Measurements from ENCODE around the gene KIF16B.
A peak's percentile ranks its signal among the peaks of the same experiment; 100 is the strongest.
"Not testable (repeated sequence)": the region's sequence is repeated elsewhere in the genome, so short reads cannot be mapped to it uniquely, and the experiment has no call there.

The KIF16B gene

DNA sequence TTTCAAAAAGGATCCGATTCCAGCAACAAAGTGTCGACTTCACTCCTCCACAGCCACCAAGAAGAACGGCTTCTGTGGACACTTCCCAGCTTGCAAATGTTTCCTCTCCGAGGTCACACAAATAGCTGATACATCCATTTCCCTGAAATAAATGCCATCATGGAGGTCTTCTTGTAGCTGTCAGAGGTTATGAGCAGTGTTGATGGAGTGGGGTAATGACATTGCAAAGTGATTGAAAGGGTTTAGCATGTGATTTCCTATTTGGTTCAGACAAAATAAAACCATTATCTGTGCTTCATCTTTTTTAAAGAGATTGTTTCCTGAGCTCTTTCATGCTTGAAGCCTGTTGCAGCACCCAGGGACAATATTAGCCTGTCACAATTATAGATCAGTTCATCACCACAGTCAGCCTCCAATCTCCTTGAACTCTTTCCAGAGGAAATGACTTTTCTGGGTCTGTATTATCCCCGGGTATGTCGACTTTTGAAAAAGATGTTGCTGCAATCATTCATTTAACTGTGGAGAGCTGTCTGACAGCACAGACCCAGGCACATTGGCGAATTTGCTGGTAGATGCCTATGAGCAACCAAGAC, 16.9 kb upstream of the KIF16B start:
- DNase-seq (ENCODE audit: low read depth in 4 of 4, low spot score in 1 of 4), result no peak

DNA sequence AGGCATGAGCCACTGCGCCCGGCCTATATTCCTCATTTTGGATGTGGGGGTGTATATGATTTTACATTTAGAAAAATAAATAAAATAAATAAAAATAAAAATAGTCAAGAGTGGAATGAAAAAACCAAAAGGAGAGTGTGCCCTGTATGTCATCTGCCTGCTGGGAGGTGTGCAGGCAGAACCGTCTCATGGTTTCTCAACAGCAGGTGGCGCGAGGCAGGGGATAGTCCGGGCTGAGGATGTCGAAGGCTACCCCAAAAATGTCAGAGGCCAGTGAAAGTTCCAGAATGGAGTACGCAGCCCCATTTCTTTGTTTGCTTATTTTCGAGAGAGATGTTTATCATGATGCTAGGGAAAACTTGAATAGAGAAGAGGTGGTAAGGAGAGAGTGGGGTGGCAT, 16.4 kb upstream of the KIF16B start:
- no peak for DNase-seq (ENCODE audit: low read depth in 4 of 4, low spot score in 1 of 4)

DNA sequence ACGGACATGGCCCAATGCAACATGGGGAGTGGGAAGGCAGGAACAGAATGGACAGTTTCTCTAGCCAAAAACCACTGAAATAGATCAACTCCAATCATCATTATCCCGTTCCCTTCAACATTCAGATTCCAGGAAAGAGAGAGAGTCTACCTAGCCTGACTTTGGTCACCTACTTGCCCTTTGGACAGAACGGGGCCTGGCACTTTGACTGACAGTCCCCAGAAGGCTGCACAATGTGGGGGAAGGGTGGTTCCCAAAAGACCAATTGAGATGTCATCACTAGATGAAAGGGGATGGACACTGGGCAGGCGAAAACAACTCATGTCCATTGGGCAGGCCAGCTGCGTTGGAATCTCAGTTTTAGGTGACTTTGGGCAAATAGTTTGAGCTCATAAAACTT, 15.0 kb upstream of the KIF16B start:
- DNase-seq (ENCODE audit: low read depth in 4 of 4, low spot score in 1 of 4), result no peak

DNA sequence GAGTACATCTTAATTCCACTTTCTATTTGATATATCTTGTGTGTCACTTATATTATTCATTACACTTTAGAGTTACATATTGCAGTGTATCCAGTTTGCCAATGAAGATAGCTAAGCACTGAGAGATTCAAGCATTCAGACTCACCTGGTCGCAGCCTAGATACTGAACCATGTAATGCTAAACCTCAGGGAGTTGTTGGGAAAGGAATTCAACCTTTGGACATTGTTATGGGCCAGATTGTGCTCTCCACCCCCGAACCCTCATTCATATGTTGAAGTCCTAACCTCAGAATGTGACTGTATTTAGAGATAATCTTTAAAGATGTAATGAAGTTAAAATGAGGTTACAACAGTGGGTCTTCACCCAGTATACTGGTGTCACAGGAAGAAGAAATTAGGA, 13.8 kb upstream of the KIF16B start:
- DNase-seq (ENCODE audit: low read depth in 4 of 4, low spot score in 1 of 4), result no peak

DNA sequence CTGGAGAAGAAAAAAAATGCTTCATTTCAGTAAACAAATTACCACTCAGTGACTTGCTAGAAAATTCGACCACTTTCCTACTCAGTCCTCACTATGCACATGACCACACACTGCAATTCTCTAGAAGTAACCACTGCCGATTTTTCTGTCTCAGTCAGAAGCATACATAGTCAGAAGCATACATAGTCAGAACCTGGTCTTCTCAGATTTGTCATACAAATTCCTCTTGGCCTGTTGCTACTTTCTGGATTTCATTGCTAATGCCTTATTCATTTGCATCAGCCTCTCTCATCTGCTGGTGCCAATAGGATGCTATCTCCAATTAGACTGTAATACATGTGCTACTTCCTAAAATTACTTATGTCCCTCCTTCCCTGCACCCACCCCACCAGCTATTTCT, 10.2 kb upstream of the KIF16B start:
- DNase-seq (ENCODE audit: low read depth in 4 of 4, low spot score in 1 of 4), result no peak

DNA sequence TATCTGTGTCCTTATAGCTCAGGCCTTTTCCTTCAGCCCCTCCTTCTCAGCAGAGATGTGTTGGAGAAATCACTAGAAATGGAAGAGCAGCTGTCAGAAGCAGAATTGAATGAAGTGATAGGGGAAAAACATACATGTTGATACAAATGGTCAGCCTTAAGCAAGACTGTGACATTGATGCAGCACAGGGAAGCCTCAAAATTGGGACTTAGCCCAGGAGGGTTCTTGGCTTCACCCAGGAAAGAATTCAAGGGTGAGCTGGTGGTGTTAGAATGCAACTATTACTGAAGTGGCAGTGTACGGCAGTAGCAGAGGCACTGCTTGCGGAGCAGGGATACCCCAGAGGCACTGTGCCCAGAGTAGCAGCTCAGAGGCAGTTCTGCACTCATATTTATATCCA, 8.0 kb upstream of the KIF16B start:
- no peak for DNase-seq (ENCODE audit: low read depth in 4 of 4, low spot score in 1 of 4)

DNA sequence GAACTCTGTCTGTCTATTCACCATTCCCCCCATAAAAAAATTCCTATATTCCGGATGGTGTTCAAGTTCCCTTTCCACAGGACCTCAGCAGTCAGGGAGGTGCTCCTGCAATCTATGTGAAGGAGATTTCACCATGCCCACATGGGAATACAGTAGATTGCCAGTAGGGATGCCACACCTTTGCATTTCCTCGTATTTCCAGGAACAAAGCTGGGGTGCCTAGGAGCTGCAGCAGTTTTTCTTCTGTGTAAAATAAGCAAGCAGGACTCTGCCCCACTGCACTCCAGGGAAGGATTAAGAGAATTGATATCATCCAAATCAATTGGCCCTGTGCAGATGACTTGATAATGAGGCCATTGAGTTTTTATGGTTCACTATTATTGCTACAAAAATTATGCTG, 7.4 kb upstream of the KIF16B start:
- no peak for DNase-seq (ENCODE audit: low read depth in 4 of 4, low spot score in 1 of 4)

DNA sequence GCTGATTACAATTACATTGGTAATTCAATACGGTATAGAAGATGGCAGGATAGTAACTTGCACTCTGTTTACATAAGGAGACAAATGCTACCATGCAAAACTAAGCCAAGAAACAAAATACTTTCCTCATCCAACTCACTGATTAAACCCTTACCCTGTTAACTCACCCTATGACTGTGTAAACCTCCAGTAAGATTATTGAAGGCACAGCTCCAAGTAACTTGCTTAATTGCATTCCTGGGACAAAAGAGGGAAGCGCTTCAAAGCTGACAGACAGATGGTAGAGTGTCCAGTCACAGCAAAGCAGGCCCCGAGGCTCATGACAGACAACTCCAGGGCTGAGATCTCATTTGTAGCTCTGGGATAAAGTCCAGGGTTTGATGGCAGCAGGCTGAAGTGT, 6.9 kb upstream of the KIF16B start:
- DNase-seq (ENCODE audit: low read depth in 4 of 4, low spot score in 1 of 4), result no peak

DNA sequence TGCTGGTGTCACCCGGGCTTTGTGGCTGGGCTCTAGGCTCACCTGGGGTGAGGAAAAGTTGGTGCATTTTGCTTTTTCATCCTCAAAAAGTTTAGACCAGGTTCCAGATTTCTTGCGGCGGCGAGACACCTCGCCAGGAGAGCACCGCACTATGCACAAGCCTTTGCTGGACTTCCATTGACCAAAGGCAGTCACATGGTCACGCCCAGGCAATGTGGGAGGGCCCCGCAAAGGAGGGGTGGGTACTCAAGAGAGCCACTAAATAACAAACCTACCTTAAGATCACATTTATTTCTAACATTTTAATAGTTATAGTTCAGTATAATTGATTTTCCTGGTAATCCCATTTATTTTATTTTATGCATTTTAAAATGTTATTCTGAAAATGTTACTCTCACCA, 3.0 kb upstream of the KIF16B start:
- no peak for DNase-seq (ENCODE audit: low read depth in 4 of 4, low spot score in 1 of 4)

DNA sequence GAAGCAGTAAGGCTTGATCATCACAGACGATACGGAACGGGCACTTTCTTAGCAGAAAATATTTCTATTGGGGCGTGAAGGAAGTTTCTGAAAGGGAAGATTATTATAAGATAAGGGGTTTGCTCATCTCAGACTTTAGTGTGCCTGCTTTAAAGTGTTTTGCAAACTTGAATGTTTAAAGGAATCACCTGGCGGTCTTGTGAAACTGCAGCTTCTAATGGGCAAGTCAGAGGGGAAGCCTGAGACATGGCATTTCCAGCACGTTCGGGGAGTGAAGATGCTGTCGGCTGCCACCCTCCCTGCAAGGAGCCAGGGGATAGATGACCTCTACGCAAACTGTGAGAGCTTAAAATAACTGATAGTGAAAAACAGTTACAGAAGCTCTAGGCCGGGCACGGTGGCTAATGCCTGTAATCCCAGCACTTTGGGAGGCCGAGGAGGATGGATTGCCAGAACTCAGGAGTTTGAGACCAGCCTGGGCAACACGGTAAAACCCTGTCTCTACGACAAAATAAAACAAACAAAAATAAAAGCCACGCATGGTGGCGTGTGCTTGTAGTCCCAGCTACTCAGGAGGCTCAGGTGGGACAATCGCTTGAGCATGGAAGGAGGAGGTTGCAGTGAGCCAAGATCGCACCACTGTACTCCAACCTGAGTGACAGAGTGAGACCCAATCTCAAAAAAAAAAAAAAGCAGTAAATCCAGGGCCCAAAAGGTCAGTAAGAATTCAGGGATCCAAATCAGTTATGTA, 2.3 kb upstream of the KIF16B start:
- no peak for DNase-seq (ENCODE audit: low read depth in 4 of 4, low spot score in 1 of 4)

DNA sequence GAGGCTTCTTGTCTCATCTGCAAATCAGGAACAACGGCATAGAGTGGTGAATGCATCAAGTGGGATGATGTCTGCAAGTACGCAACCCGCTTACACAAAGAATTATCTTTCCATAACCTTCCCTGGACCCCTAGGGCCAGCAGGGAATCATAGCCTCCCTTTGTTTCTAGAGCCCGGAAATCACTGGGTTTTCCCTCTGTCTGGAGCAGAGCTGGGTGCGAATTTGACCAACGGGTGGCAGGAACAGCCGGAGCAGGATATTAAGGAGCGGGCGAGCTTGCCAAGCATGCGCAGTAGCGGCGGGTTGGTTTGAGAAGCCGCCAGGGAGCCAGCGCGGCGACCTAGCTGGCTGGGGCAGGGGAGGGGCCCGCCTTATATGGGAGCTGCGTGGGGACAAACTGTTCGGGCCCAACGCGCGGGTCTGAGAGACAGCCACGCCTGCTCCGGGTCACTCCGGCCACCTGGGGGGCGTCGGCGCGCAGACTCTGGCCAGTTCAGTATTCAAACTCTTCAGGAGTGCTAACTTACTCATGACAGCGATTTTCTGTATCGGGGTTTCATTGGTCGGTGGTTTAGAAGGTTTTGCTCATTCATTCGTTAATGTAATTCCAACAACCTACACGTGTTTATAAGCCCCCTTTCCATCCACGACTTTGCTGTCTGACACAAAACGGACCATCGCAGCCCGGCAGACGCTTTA, 1.6 kb upstream of the KIF16B start:
- peak; percentile 45 to 81 (median 71) for DNase-seq (ENCODE audit: low read depth in 4 of 4, low spot score in 1 of 4)

DNA sequence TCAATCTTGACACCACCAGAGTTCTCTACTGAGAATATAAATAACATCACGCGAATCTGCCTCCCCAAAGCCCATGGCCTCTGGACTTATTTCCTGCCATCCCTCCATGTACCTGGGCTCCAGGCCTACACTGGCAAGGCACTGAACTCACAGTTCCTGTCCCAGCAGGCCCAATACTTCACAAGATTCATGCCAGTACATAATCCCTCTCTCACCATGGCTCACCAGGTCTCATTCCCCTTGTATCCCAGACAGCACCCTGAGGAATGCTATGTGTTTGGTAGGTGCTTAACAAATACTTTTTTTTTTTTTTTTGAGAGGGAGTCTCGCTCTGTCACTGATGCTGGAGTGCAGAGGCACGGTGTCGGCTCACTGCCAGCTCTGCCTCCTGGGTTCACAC, 1.9 kb downstream of the KIF16B start:
- DNase-seq (ENCODE audit: low read depth in 4 of 4, low spot score in 1 of 4), result no peak

DNA sequence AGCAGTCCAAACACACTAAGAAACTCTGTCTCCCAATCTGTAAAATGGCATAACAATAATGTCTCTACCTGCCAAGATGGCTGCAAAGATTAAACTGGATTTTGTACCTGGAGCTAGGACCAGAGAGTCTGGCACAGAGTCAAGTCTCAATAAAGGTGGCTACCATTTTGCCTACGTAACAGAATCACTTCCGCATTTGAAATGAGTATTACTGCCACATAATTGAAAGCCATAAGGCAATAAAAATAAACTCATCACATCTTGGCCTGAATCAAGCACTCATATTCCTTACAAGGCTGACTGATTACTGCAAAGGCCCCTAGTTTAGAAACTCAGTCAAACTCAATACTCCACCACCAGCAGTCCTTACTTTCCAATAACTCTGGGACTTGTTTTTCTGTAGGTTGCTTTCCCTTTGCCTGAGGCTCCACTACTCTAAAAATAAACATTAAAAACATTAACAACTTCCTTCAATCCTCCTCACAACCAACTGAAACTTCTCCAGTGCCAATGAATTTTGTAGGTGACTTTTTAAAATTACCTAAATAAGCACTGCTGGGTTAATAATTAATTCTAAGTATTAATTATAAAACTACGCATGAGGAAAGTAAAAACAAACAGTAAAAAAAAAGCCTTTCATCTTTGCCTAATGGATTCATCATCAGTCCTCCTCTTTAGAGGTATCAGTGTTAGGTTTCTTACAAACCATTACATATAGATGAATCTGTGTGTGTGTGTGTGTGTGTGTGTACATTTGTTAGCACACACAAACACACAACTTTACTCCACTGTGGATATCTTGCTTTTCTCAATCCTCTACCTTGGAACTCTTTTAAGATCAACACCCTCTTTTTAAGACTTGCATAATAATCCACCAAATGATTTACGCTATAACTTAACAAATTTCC, 3.7 kb downstream of the KIF16B start:
- no peak for DNase-seq (ENCODE audit: low read depth in 4 of 4, low spot score in 1 of 4)

DNA sequence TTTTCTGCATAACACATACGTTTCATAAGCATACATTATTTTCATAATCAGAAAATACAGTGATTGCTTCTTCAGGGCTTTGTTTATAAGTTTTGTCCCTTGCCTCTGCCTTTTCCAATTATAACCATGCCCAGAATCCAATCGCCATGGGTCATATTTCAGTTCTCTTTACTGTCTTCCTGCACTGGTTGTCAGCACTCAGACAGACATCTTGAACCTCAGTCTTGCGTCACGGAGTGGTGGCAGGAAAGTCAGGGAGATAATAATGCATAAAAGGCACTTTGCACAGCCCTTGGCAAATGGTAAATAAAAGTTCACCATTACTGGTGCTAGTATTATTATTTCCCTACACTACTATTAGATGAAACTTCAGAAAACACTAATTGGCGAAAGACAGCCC, 7.2 kb downstream of the KIF16B start:
- no peak for DNase-seq (ENCODE audit: low read depth in 4 of 4, low spot score in 1 of 4)

DNA sequence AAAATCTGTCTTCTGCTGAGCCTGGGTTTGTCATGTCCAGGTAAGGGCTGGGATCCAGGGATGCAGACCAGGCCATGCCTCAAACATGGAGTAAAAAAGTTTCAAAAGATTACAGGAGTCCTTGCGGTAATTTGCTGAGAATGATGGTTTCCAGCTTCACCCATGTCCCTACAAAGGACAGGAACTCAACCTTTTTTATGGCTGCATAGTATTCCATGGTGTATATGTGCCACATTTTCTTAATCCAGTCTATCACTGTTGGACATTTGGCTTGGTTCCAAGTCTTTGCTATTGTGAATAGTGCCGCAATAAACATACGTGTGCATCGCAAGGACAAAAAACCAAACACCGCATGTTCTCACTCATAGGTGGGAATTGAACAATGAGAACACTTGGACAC, 9.2 kb downstream of the KIF16B start:
- not testable (repeated sequence) for DNase-seq (ENCODE audit: low read depth in 4 of 4, low spot score in 1 of 4)

DNA sequence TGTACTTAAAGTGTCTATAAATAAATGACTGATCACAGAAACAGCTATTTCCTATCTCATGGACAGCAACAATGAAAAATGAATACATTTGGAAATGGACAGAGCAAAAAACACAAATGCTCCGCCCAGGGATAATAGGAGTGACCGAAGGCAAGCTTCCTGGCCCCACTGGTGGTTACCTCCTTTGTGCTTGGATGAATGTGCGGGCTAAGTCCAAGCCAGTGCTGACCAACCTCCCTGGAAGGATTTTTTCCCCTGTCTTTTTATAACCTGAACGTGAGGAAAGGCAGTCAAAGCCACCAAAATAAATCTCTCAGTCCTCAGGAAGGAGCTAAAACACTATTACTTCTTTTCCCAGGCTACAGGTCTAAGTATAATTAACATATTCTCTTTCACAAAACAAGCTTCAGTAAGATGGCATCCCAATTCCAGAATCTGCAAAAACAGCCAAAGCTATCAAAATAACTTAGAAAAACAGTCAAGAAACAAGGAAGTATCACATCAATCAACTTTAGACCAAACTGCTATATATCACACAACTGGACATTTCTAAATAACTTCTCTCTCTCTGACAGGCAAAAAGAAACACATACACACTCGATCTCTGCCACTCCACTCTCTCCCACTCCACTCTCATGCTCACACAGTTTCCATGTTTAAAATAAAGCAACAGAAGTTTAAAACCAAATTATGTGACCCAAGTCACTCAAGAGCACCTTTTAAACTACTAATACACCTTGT, 10.0 kb downstream of the KIF16B start:
- DNase-seq (ENCODE audit: low read depth in 4 of 4, low spot score in 1 of 4), result no peak

DNA sequence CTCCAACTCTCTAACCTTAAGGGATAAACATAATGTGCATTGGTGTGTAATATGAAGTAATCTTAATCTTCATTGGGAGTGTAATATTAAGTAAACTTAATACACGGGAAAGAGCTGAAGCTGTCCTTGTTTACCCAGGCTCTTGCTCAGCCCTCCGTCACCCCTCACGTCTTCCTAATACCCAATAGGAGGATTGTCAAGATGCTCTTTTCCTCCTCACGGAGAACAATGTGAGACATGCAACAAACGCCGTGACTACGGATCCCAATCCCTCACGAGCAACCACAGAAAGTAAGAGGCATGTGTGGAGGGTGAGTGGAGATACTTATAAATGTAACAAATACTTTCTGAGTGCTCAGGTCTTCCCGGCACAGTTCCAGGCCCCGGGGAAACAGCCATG, 11.0 kb downstream of the KIF16B start:
- no peak for DNase-seq (ENCODE audit: low read depth in 4 of 4, low spot score in 1 of 4)

DNA sequence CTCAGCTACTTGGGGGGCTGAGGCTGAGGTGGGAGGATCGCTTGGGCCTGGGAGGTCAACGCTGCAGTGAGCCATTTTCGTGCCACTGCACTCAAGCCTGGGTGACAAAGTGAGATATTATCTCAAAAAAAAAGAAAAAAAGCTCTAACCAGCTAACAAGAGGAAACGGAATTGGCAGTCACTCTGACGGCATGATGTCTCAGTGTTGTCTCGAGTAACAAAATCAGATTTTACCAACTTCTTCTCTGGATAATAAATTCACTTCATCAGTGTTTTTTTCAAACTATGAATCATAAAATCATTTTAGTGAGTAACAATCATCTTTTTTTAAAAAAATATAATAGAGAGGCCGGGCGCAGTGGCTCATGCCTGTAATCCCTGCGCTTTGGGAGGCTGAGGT, 12.6 kb downstream of the KIF16B start:
- DNase-seq (ENCODE audit: low read depth in 4 of 4, low spot score in 1 of 4), result no peak

DNA sequence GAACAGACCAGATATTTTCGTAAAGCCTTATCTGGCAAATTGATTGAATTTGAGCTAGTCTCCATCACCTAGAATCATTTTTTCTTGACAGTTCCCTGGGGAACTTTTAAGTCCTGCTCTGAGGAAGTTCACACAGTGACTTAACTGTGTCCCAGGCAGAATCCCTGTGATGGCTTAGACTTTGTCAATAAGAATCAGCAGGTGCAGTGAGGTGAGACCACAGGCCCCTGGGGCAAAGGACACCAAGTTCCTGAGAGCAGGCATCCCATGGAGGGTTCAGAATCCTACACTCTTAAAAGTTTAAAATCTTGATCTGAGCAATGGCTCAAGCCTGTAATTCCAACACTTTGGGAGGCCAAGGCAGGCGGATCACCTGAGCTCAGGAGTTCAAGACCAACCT, 13.0 kb downstream of the KIF16B start:
- no peak for DNase-seq (ENCODE audit: low read depth in 4 of 4, low spot score in 1 of 4)

DNA sequence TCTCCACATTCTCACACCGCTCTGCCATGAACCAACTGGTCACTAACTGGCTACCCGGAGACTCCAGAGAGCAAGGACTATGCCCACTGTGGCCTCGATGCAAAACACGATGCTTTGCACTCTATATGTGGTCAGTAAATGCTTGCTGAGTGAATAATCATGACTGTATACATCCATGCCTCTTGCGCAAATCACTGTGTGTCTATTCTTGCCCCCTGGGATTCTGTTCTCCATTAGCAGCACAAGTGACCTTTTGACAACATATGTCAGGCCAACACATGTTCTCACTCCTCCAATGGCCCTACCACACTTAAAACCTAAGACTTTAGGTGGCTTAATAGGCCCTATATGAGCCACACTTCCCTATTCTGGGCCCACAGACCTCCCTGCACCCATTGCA, 16.9 kb downstream of the KIF16B start:
- no peak for DNase-seq (ENCODE audit: low read depth in 4 of 4, low spot score in 1 of 4)

DNA sequence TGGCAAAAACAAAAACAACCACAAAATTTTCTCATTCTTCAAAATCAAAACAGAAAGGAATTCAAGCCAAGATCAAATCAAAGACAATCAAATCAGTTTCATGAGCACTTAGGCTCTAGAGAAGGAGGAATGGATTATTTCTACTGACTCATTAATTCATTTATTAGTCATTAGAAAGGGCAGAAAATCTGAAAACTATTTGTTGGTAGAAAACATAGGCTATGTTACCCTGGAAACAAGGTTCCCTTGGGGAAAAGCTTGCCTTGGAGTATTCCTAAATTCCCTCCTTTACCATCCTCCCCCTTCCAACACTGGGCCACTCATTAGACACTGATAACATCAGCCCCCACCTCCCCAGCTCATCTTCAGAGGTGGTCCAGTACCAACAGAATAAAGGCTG, 17.5 kb downstream of the KIF16B start:
- DNase-seq (ENCODE audit: low read depth in 4 of 4, low spot score in 1 of 4), result no peak
